NT2/D1 (cell line): ENCODE measurements around the gene SWT1.

Experiments used
- DNase-seq: peaks from one replicate; pipeline ENCODE4 v3.0.0-alpha.2; 2011; ENCODE audit warnings: low read depth, low spot score
- H3K27me3 ChIP-seq: 2 replicates; pipeline ENCODE4 v1.6.0; 2011; ENCODE audit warnings: mild to moderate bottlenecking; ENCODE audit not compliant: insufficient read length, insufficient read depth
- H3K36me3 ChIP-seq: 2 replicates; pipeline ENCODE4 v1.6.1; 2011; ENCODE audit warnings: mild to moderate bottlenecking, low read length, mixed read lengths; ENCODE audit not compliant: insufficient read depth, insufficient read length
- H3K4me1 ChIP-seq: 2 replicates; pipeline ENCODE4 v1.5.1; 2011; ENCODE audit not compliant: insufficient read depth, insufficient read length
- H3K4me3 ChIP-seq: 2 replicates; pipeline ENCODE4 v1.5.1; 2011; ENCODE audit warnings: low read depth; ENCODE audit not compliant: insufficient read length
- H3K9ac ChIP-seq: 2 replicates; pipeline ENCODE4 v1.6.0; 2011; ENCODE audit warnings: low read depth; ENCODE audit not compliant: insufficient read length
- H3K9me3 ChIP-seq: 2 replicates; pipeline ENCODE4 v1.5.1; 2011; ENCODE audit warnings: mild to moderate bottlenecking, low read length; ENCODE audit not compliant: insufficient read depth
- SUZ12 ChIP-seq: IDR thresholded peaks from 2 replicates; pipeline ENCODE4 v1.6.1; 2011; ENCODE audit not compliant: insufficient read length, insufficient read depth; ENCODE audit errors: extremely low read depth
- YY1 ChIP-seq: IDR thresholded peaks from 2 replicates; pipeline ENCODE4 v1.6.1; 2011; ENCODE audit not compliant: insufficient read length, insufficient read depth
- ZNF274 ChIP-seq: IDR thresholded peaks from 2 replicates; pipeline ENCODE4 v1.6.1; 2011; ENCODE audit warnings: mild to moderate bottlenecking, low read depth, low read length

Gene SWT1

DNA sequence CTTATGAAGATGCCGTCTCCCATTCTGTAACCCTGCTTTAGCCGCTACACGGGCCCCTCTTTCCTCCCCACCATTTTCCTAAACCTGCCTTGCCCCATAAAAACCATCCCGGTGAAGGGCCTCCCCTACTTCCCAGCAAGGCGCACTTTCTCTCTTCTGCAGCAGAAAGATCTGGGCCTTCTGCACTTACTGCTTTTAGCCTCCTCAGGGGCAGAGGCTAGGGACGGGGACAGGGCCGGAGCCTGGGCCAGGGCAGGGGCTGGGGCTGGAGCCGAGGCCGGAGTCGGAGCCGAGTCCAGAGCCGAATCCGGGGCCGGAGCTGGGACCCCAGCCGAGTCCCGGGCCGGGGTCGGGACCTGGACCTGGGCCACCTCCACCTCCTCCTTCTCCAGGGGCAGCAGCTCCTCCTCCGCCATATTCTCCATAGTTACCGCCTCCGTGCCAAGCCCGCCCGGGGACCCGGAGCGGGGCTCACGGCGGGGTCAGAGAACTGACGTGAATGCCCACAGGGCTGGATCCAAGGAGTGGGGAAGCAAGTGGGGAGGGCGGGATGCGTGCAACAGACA is 596 bp upstream of the SWT1 start:
- no peak for TF ChIP-seq YY1
- no peak for TF ChIP-seq ZNF274
- TF ChIP-seq SUZ12 = no peak
- peak overlapping the region; percentile 92 for H3K4me3 ChIP-seq
- DNase-seq = no peak
- peaks cover 8% of the 10 kb centered on the region for H3K27me3 ChIP-seq
- H3K36me3 ChIP-seq = peaks cover 6% of the 10 kb centered on the region
- no peaks in the 10 kb centered on the region for H3K4me1 ChIP-seq
- no peaks in the 10 kb centered on the region for H3K9me3 ChIP-seq
- peak overlapping the region; percentile 97 for H3K9ac ChIP-seq

DNA sequence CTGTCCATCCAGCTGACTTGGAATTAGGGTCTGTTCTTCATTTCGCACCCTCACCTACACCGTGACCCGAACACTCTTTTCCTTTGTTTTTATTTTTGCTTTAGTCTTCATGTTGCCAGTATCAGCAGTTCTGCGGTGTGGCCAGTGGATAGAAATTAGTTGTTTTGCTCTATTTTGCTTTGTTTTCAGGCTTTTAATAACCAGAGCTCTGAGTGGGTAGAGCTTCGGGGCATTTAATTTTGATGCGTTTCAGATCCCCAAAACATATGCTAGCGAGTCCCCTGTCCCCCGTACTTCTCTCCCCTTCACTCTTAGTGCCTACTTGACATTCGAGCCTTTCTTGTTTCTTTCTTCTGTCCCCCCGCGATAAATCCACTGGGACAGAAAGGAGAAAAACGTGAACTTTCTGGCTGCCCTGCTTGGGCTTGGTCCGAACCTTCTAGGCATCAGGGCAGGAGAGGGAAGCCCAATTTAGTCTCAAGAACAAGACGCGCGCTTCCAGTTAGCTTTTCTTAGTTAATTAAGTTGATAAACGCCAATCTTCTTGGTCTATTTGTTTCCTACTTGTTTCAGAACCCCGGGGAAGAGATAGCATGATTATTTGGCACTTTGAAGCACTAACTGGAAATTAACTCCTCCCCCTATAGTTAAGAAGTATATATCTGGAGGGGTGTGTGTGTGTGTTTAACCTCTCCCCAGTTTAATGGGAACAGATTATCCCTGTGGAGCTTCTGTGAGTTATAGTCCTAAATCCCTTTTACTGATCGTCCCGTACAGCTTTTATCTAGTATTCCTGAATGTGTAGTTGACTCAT is 839 bp downstream of the SWT1 start:
- Histone ChIP-seq H3K36me3 (no peaks in the 10 kb centered on the region), H3K4me3 (peak overlapping the region; percentile 92), H3K27me3 (peaks cover 8% of the 10 kb centered on the region), H3K9ac (peak overlapping the region; percentile 85), H3K9me3 (no peaks in the 10 kb centered on the region), H3K4me1 (no peaks in the 10 kb centered on the region)
- TF ChIP-seq ZNF274 = no peak
- TF ChIP-seq YY1 = no peak
- TF ChIP-seq SUZ12 = no peak
- no peak for DNase-seq

DNA sequence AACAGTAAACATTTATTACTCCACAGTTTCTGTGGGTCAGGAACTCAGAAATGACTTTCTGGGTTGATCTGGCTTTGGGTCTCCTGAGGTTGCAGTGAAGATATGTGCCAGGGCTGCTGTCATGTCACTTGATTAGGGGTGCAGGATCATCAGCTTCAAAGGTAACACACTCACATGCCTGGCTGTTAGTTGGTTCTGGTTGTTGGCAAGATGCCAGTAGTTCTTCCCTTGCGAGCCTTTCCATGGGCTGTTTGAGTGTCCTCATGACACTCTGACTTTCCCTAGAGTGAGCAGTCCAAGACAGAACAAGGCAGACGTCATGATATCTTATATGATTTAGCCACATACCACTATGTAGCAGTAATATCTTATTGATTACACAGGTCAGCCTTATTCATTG is 1.8 kb downstream of the SWT1 start:
- no peaks in the 10 kb centered on the region for H3K36me3 ChIP-seq
- peaks cover 8% of the 10 kb centered on the region for H3K27me3 ChIP-seq
- no peaks in the 10 kb centered on the region for H3K9me3 ChIP-seq
- no peak for TF ChIP-seq ZNF274
- no peak for TF ChIP-seq SUZ12
- no peak for TF ChIP-seq YY1
- no peaks in the 10 kb centered on the region for H3K4me1 ChIP-seq
- DNase-seq = no peak
- H3K9ac ChIP-seq = no peak overlapping the region
- no peak overlapping the region for H3K4me3 ChIP-seq

DNA sequence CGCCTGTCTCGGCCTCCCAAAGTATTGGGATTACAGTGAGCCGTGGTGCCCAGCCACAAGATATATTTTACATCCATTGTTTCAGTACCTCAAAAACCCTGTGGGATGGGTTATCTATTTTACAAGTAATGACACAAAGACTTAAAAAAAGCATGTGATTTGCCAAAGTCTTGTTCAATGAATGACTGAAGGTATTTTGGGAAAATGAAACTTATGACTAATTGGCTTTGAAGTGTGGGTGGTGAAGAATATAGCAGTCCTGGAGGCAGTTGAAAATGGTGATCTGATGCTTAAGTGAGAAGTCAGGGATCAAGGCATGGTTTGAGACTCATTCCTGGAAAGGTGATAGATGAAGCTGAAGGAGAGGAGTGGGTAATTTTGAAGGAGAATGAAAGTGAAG is 3.0 kb downstream of the SWT1 start:
- Histone ChIP-seq H3K27me3 (peaks cover 8% of the 10 kb centered on the region), H3K36me3 (no peaks in the 10 kb centered on the region), H3K9me3 (no peaks in the 10 kb centered on the region), H3K4me1 (no peaks in the 10 kb centered on the region), H3K4me3 (no peak overlapping the region), H3K9ac (no peak overlapping the region)
- no peak for TF ChIP-seq SUZ12
- no peak for TF ChIP-seq YY1
- no peak for TF ChIP-seq ZNF274
- no peak for DNase-seq

- DNase-seq = no peak
- H3K4me1 ChIP-seq = no peaks in the 10 kb centered on the region
- no peak overlapping the region for H3K9ac ChIP-seq
- no peak overlapping the region for H3K4me3 ChIP-seq
- no peaks in the 10 kb centered on the region for H3K9me3 ChIP-seq
- peaks cover 8% of the 10 kb centered on the region for H3K27me3 ChIP-seq
- TF ChIP-seq ZNF274 (no peak), SUZ12 (no peak), YY1 (no peak)
- H3K36me3 ChIP-seq = no peaks in the 10 kb centered on the region
These were observed 5.5 kb downstream of the SWT1 start for GRCh38 chr1:185162491-185162890.

DNA sequence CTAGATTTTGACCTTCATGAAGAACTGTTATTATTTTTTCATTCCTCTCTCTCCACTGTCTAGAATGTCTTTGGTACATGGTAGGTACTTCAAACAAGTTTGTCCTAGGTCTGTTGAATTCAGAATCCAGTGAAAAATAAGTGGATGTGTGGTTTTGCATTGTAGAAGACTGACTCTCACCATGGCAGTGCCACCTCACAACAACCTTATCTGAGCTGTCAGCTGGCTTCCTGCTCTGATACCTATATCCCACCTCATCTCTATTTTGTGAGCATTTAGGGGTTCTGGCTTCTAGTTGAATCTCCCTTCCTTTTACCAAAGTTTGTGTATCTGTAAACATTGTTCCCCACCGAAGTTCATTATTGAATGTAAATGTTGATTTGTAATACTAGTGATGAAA is 9.1 kb downstream of the SWT1 start:
- no peaks in the 10 kb centered on the region for H3K36me3 ChIP-seq
- no peak overlapping the region for H3K9ac ChIP-seq
- no peaks in the 10 kb centered on the region for H3K4me1 ChIP-seq
- no peaks in the 10 kb centered on the region for H3K27me3 ChIP-seq
- DNase-seq = no peak
- H3K9me3 ChIP-seq = no peaks in the 10 kb centered on the region
- TF ChIP-seq ZNF274 = no peak
- TF ChIP-seq SUZ12 = no peak
- no peak for TF ChIP-seq YY1
- no peak overlapping the region for H3K4me3 ChIP-seq

GRCh38 chr1:185170291-185170848 is 13.4 kb downstream of the SWT1 start:
- TF ChIP-seq YY1 = no peak
- no peak for TF ChIP-seq SUZ12
- no peak for TF ChIP-seq ZNF274
- H3K9ac ChIP-seq = peak overlapping the region; percentile 46
- no peaks in the 10 kb centered on the region for H3K9me3 ChIP-seq
- H3K4me3 ChIP-seq = peak overlapping the region; percentile 6
- H3K27me3 ChIP-seq = no peaks in the 10 kb centered on the region
- H3K36me3 ChIP-seq = peaks cover 2% of the 10 kb centered on the region
- DNase-seq = peak; percentile 75
- no peaks in the 10 kb centered on the region for H3K4me1 ChIP-seq
